CD14-positive monocyte (primary cell): ENCODE results near the gene IRGC. TPM values are rescaled to one million over a fixed set of nuclear protein-coding genes. Genes with fewer than 3 reads are reported as not detected.

ENCODE experiments used
- DNase-seq, 3 donors: peaks; one replicate each; pipeline ENCODE4 v3.0.0-alpha.2; 2011 to 2022
- H2AFZ ChIP-seq: 2 replicates; pipeline ENCODE4 v1.6.0; 2012; ENCODE audit warnings: mild to moderate bottlenecking, low read depth, low read length, inconsistent platforms; ENCODE audit not compliant: insufficient read depth, poor library complexity, severe bottlenecking
- H3K27ac ChIP-seq, 2 donors: 1 replicate in 1 of 2; 2 replicates in 1 of 2; pipeline ENCODE4 v1.5.1; 2012 to 2013; ENCODE audit warnings: low read length in 2 of 2, control low read depth in 1 of 2, inconsistent platforms in 1 of 2, low read depth in 1 of 2, mild to moderate bottlenecking in 1 of 2
- H3K27me3 ChIP-seq, 2 donors: one replicate each; pipeline versions ENCODE4 v1.6.0 to v1.6.1; 2011 to 2013; ENCODE audit warnings: low read length in 2 of 2; ENCODE audit not compliant: control insufficient read depth in 2 of 2, insufficient read depth in 2 of 2
- H3K36me3 ChIP-seq, 2 donors: replicated peaks in 1 of 2; 1 replicate in 1 of 2; 2 replicates in 1 of 2; pipeline versions ENCODE4 v1.5.1 to v1.6.1; 2012 to 2013; ENCODE audit warnings: low read length in 2 of 2, control low read depth in 1 of 2, inconsistent platforms in 1 of 2, mild to moderate bottlenecking in 1 of 2; ENCODE audit not compliant: insufficient read depth in 2 of 2, control insufficient read depth in 1 of 2
- H3K4me1 ChIP-seq, 2 donors: 1 replicate in 1 of 2; 2 replicates in 1 of 2; pipeline versions ENCODE4 v1.5.1 to v1.6.1; 2012 to 2013; ENCODE audit warnings: low read length in 2 of 2, control low read depth in 1 of 2, inconsistent platforms in 1 of 2, mild to moderate bottlenecking in 1 of 2, moderate library complexity in 1 of 2; ENCODE audit not compliant: insufficient read depth in 2 of 2, control insufficient read depth in 1 of 2
- H3K4me2 ChIP-seq: replicated peaks from 2 replicates; pipeline ENCODE3; 2012; ENCODE audit warnings: low read length, moderate library complexity, mild to moderate bottlenecking; ENCODE audit not compliant: poor library complexity, severe bottlenecking; ENCODE audit errors: extremely low read depth
- H3K4me3 ChIP-seq, 3 experiments: fragments of 200-600 bp in 1 of 3; sonication (generic) in 1 of 3; replicated peaks in 1 of 3; 1 replicate in 2 of 3; 2 replicates in 1 of 3; pipeline ENCODE4 v1.5.1; 2011 to 2013; ENCODE audit warnings: low read length in 3 of 3, mild to moderate bottlenecking in 3 of 3, control low read depth in 2 of 3, low read depth in 2 of 3, inconsistent platforms in 1 of 3, moderate library complexity in 1 of 3
- H3K79me2 ChIP-seq: 2 replicates; pipeline ENCODE4 v1.6.0; 2012; ENCODE audit warnings: mild to moderate bottlenecking, control low read depth, inconsistent platforms, low read length, moderate library complexity; ENCODE audit not compliant: insufficient read depth
- H3K9ac ChIP-seq: 2 replicates; pipeline ENCODE4 v1.6.0; 2017; ENCODE audit warnings: low read length, mild to moderate bottlenecking; ENCODE audit not compliant: insufficient read depth, poor library complexity, severe bottlenecking
- H3K9me3 ChIP-seq, 2 donors: replicated peaks in 1 of 2; 1 replicate in 1 of 2; 2 replicates in 1 of 2; pipeline versions ENCODE4 v1.5.1 to v1.6.1; 2012 to 2013; ENCODE audit warnings: low read length in 2 of 2, control low read depth in 1 of 2; ENCODE audit not compliant: control insufficient read depth in 1 of 2, insufficient read depth in 1 of 2
- H4K20me1 ChIP-seq: 2 replicates; pipeline ENCODE4 v1.6.0; 2012; ENCODE audit warnings: mild to moderate bottlenecking, low read length, control low read depth, moderate library complexity; ENCODE audit not compliant: insufficient read depth
- H3K27ac Mint-ChIP-seq, 7 donors: one replicate each; pipeline ENCODE4 v1.8.0; 2020; ENCODE audit warnings: mild to moderate bottlenecking in 7 of 7, mixed read lengths in 7 of 7, moderate library complexity in 6 of 7, inconsistent platforms in 2 of 7
- H3K27me3 Mint-ChIP-seq, 3 donors: one replicate each; pipeline ENCODE4 v1.8.0; 2021 to 2022; ENCODE audit warnings: low read depth in 3 of 3, mild to moderate bottlenecking in 3 of 3, mixed read lengths in 3 of 3, moderate library complexity in 3 of 3, inconsistent platforms in 1 of 3
- H3K36me3 Mint-ChIP-seq, 2 donors: one replicate each; pipeline ENCODE4 v1.8.0; 2020; ENCODE audit warnings: mixed read lengths in 2 of 2, inconsistent platforms in 1 of 2, mild to moderate bottlenecking in 1 of 2
- H3K4me1 Mint-ChIP-seq: one replicate; pipeline ENCODE4 v1.8.0; 2020; ENCODE audit warnings: mild to moderate bottlenecking, mixed read lengths
- H3K4me3 Mint-ChIP-seq, 2 donors: one replicate each; pipeline ENCODE4 v1.8.0; 2020; ENCODE audit warnings: mild to moderate bottlenecking in 2 of 2, mixed read lengths in 2 of 2, moderate library complexity in 1 of 2
- H3K9me3 Mint-ChIP-seq, 7 donors: one replicate each; pipeline ENCODE4 v1.8.0; 2020 to 2022; ENCODE audit warnings: mixed read lengths in 7 of 7, mild to moderate bottlenecking in 6 of 7, moderate library complexity in 6 of 7, inconsistent platforms in 2 of 7
- CTCF ChIP-seq: fragments of 200-600 bp; IDR thresholded peaks from one replicate; pipeline ENCODE4 v1.8.0; 2022; ENCODE audit warnings: antibody characterized with exemption, mild to moderate bottlenecking
- WGBS: methylation state at CpG from one replicate; pipeline ENCODE4 v1.1.5; 2013; ENCODE audit warnings: missing lambda C conversion rate; ENCODE audit not compliant: insufficient coverage; 5-methylcytosine and 5-hydroxymethylcytosine counted together
- intact Hi-C, 2 donors: fragments of 100-400 bp; cut with micrococcal nuclease; formaldehyde crosslinking; loops; one replicate each; pipeline versions ENCODE4 v1.15.0 to v1.15.1; 2023
- polyA plus RNA-seq, 3 donors: library from polyadenylated mRNA; depleted of rRNA in 1 of 3; unstranded in 2 of 3; stranded (reverse) in 1 of 3; fragments of 300-500 nt in 2 of 3; fragments of >200 nt in 1 of 3; fragmentation: Illumina TruSeq in 2 of 3; gene quantifications; 1 replicate in 2 of 3; 2 replicates in 1 of 3; pipeline ENCODE4 v1.2.3, GENCODE V29; 2012 to 2021

The IRGC gene
- polyA plus RNA-seq, 3 donors, result not detected

GRCh38 chr19:43667876-43668405 is 47.9 kb upstream of the IRGC start:
- H3K36me3 ChIP-seq, result peaks cover 46 to 51% of the 10 kb centered on the region in 2 donors
- no peaks in the 10 kb centered on the region for H3K9me3 ChIP-seq
- TF ChIP-seq CTCF, result no peak
- intact Hi-C loops, result loop anchor here (2.0 to 10.0 kb wide), 4 partner anchors 25 to 117 kb away; partner anchors contain the start of gene KCNN4 (in 1 of the 2)
- Mint-ChIP-seq H3K9me3 (peaks cover 0 to 10% (median 2%) of the 10 kb centered on the region in 7 donors), H3K27ac (peak overlapping the region; percentile 99 to 100 (median 99)), H3K27me3 (peaks cover 0 to 2% (median 2%) of the 10 kb centered on the region in 3 donors), H3K4me3 (peak overlapping the region; percentile 88 to 100), H3K36me3 (peaks cover 59 to 61% of the 10 kb centered on the region in 2 donors), H3K4me1 (peaks cover 63% of the 10 kb centered on the region)
- H3K27me3 ChIP-seq, result no peaks in the 10 kb centered on the region
- no peak for DNase-seq
- peak overlapping the region; percentile 24 to 99 (median 37) for H3K4me3 ChIP-seq
- H3K27ac ChIP-seq, result peak overlapping the region; percentile 19 to 51
- no peak overlapping the region for H3K9ac ChIP-seq
- peaks cover 61 to 75% of the 10 kb centered on the region in 2 donors for H3K4me1 ChIP-seq
- H4K20me1 ChIP-seq, result peaks cover 71% of the 10 kb centered on the region
- peaks cover 69% of the 10 kb centered on the region for H3K79me2 ChIP-seq
- H3K4me2 ChIP-seq, result peak overlapping the region; percentile 75
- 34% methylated on average over 29 of the region's 29 CpGs for WGBS
- no peak overlapping the region for H2AFZ ChIP-seq

GRCh38 chr19:43668406-43669109 is 47.3 kb upstream of the IRGC start:
- Histone ChIP-seq H3K4me1 (peaks cover 67 to 81% of the 10 kb centered on the region in 2 donors), H3K36me3 (peaks cover 40 to 44% of the 10 kb centered on the region in 2 donors), H4K20me1 (peaks cover 65% of the 10 kb centered on the region), H3K79me2 (peaks cover 63% of the 10 kb centered on the region), H3K9me3 (no peaks in the 10 kb centered on the region), H3K27me3 (no peaks in the 10 kb centered on the region), H2AFZ (no peak overlapping the region), H3K4me2 (peak overlapping the region; percentile 75), H3K27ac (peak overlapping the region; percentile 82 to 90), H3K4me3 (peak overlapping the region; percentile 68 to 99 (median 83)), H3K9ac (peak overlapping the region; percentile 94)
- Mint-ChIP-seq H3K27ac (peak overlapping the region; percentile 99 to 100 (median 99)), H3K27me3 (peaks cover 0 to 2% (median 2%) of the 10 kb centered on the region in 3 donors), H3K9me3 (peaks cover 0 to 10% (median 2%) of the 10 kb centered on the region in 7 donors), H3K36me3 (peaks cover 53 to 54% of the 10 kb centered on the region in 2 donors), H3K4me3 (peak overlapping the region; percentile 100), H3K4me1 (peaks cover 66% of the 10 kb centered on the region)
- 0% methylated on average over 41 of the region's 44 CpGs for WGBS
- intact Hi-C loops, result loop anchor here (2.0 to 10.0 kb wide), 4 partner anchors 24 to 116 kb away; partner anchors contain the start of gene KCNN4 (in 1 of the 2)
- peak; percentile 98 to 99 (median 98) for DNase-seq
- TF ChIP-seq CTCF, result no peak
